Neutrophil (primary cell): ENCODE measurements around the gene FGF22.

Experiments used
- H3K27ac ChIP-seq: fragments of 200-600 bp; sonication (generic); 2 replicates; pipeline ENCODE4 v1.5.1; 2016; ENCODE audit warnings: mild to moderate bottlenecking, moderate library complexity
- H3K27me3 ChIP-seq: fragments of 200-600 bp; sonication (generic); 2 replicates; pipeline ENCODE4 v1.6.0; 2016; ENCODE audit warnings: mild to moderate bottlenecking
- H3K36me3 ChIP-seq: fragments of 200-600 bp; sonication (generic); 2 replicates; pipeline ENCODE4 v1.5.1; 2017
- H3K4me1 ChIP-seq, 2 experiments: fragments of 200-600 bp in 1 of 2; sonication (generic) in 1 of 2; 1 replicate in 1 of 2; 2 replicates in 1 of 2; pipeline versions ENCODE4 v1.5.1 to v1.6.1; 2013 to 2016; ENCODE audit warnings: low read depth in 1 of 2, low read length in 1 of 2, mild to moderate bottlenecking in 1 of 2, moderate library complexity in 1 of 2; ENCODE audit not compliant: control insufficient read depth in 1 of 2, insufficient read depth in 1 of 2
- H3K4me3 ChIP-seq, 2 experiments: fragments of 200-600 bp in 1 of 2; sonication (generic) in 1 of 2; 1 replicate in 1 of 2; 2 replicates in 1 of 2; pipeline ENCODE4 v1.5.1; 2013 to 2016; ENCODE audit warnings: low read depth in 1 of 2, low read length in 1 of 2, mild to moderate bottlenecking in 1 of 2, moderate library complexity in 1 of 2
- H3K9me3 ChIP-seq: fragments of 200-600 bp; sonication (generic); 2 replicates; pipeline ENCODE4 v1.5.1; 2016
- CTCF ChIP-seq: fragments of 200-600 bp; sonication (generic); IDR thresholded peaks from 2 replicates; pipeline ENCODE4 v1.5.1; 2016; ENCODE audit warnings: antibody characterized with exemption

Gene FGF22

GRCh38 chr19:643736-644135 lies 4.1 kb downstream of the FGF22 start:
- TF ChIP-seq CTCF: no peak
- Histone ChIP-seq H3K27ac (no peak overlapping the region), H3K9me3 (no peaks in the 10 kb centered on the region), H3K4me1 (peaks cover 4 to 7% of the 10 kb centered on the region in 2 experiments), H3K27me3 (peaks cover 24% of the 10 kb centered on the region), H3K4me3 (no peak overlapping the region), H3K36me3 (peaks cover 43% of the 10 kb centered on the region)

GRCh38 chr19:644363-644762 lies 4.7 kb downstream of the FGF22 start:
- peaks cover 0 to 2% of the 10 kb centered on the region in 2 experiments for H3K4me1 ChIP-seq
- no peak overlapping the region for H3K4me3 ChIP-seq
- peaks cover 50% of the 10 kb centered on the region for H3K36me3 ChIP-seq
- peaks cover 17% of the 10 kb centered on the region for H3K27me3 ChIP-seq
- H3K27ac ChIP-seq: no peak overlapping the region
- TF ChIP-seq CTCF: no peak
- H3K9me3 ChIP-seq: no peaks in the 10 kb centered on the region

DNA sequence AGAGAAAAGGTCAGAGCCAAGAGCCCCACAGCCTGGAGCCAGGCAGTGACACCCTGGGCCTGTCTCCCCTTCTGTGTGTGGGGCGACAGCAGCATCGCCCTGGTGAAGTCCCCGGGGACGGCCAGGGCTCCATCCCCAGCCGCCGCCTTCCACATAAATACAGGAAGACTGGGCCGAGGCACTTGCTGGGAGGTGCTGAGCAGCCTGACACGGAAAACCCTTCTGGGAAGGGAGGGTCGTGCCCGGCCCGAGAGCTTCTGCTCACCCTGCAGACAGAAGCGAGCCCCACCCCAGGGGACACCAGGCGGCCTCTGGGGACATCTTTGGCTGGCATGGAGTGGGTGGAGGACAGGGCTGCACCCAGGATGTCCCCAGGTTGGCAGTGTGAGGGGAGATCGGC lies 5.1 kb downstream of the FGF22 start:
- H3K4me1 ChIP-seq: no peaks in the 10 kb centered on the region
- no peaks in the 10 kb centered on the region for H3K9me3 ChIP-seq
- no peak overlapping the region for H3K27ac ChIP-seq
- H3K4me3 ChIP-seq: no peak overlapping the region
- peaks cover 13% of the 10 kb centered on the region for H3K27me3 ChIP-seq
- peaks cover 54% of the 10 kb centered on the region for H3K36me3 ChIP-seq
- TF ChIP-seq CTCF: no peak

- Histone ChIP-seq H3K9me3 (no peaks in the 10 kb centered on the region), H3K27me3 (no peaks in the 10 kb centered on the region), H3K36me3 (peaks cover 65% of the 10 kb centered on the region), H3K4me1 (no peaks in the 10 kb centered on the region), H3K4me3 (no peak overlapping the region), H3K27ac (no peak overlapping the region)
- no peak for TF ChIP-seq CTCF
Measured at GRCh38 chr19:645912-646778, 6.5 kb downstream of the FGF22 start.

DNA sequence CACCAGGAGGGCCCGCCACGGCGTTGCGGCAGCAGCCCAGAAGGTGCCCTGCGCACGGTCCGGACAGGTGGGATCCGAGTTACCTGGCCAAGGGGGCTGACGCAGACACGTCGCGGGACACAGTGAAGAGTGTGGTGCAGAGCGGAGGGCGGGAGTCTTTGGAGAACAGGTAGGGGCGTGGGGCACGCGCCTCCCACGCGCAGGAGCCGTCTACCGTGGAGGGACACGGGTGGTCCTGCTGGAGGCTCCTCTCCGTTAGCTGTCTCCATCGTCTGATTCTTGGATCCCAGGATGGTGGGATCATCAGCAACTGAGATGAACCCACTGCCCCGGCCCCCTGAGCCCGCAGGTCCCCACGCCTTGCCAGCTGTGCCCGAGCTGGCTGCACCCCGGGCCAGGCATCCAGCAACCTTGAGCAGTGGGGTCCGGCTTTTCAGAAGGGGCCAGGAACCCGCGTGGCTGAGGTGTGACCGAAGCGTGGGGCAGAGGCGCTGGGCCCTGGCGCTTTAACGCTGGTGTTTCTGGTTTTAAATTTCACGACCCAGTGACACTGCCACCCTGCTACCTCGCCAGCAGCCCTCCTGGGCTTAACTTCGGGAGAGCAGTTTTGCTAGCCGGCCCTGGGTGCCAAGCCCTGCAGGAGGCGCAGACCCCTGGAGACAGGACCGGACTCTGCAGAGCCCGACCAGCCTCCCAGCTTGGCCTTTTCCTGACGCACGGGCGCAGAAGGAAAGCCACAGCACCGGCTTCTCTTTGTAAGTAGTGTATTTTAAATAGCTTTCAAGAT lies 7.3 kb downstream of the FGF22 start:
- Histone ChIP-seq H3K36me3 (peaks cover 73% of the 10 kb centered on the region), H3K27me3 (no peaks in the 10 kb centered on the region), H3K9me3 (no peaks in the 10 kb centered on the region), H3K4me1 (no peaks in the 10 kb centered on the region), H3K4me3 (no peak overlapping the region), H3K27ac (no peak overlapping the region)
- TF ChIP-seq CTCF: no peak
